DMS114 treated with DMSO at 0.1 percent for 48 hours (cell line): ENCODE data around the gene RPTOR.

ENCODE experiments used
- DNase-seq: peaks from one replicate; lab custom pipeline; 2025; ENCODE audit not compliant: unreplicated experiment; lab: John Stamatoyannopoulos, UW

The RPTOR gene

DNA sequence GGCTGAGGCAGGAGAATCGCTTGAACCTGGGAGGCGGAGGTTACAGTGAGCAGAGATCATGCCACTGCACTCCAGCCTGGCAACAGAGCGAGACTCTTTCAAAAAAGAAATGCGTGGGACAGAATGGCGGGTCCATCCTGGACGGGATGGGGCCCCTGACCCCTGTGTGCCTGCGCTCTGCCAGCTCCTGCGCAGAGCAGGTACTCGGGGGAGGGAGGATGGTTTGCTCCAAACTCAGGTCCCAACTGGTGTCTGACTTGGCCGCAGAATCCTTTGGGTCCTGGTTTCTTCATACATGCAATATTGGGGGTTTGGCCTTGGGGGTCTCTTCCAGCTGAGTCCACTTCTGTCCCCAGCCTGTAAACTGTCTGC lies 457.4 kb downstream of the RPTOR start:
- DNase-seq, result no peak

DNA sequence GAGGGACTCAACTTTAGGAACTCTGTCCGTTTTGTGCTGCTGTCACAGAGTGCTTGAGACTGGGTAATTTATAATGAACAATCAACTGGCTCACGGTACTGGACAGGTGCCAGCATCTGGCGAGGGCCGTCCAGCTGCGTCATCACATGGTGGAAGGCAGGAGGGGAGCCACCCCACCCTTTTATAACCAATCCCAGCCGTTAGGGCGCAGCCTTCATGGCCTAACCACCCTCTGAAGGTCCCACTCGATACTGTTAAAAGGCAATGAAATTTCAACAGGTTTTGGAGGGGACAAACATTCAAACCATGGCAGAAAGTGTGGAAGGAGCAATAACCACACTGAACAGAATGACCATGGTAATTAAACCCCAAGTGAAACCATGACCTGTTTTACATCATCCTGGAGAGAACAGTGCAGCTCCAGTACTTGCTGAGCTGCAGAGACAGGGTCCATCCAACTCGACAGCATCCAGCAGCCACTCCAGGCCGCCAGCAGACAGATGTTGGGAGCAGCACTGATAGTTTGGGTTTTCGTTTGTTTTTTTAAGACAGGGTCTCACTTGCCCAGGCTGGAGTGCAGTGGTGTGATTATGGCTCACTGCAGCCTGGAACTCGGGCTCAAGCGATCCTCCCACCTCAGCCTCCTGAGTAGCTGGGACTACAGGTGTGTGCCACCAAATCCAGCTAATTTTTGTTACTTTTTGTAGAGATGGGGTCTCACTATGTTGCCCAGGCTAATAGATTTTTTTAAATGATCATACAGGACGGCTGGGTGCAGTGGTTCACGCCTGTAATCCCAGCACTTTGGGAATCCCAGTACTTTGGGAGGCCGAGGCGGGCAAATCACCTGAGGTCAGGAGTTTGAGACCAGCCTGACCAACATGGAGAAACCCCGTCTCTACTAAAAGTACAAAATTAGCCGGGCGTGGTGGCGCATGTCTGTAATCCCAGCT lies 458.0 kb downstream of the RPTOR start:
- no peak for DNase-seq

DNA sequence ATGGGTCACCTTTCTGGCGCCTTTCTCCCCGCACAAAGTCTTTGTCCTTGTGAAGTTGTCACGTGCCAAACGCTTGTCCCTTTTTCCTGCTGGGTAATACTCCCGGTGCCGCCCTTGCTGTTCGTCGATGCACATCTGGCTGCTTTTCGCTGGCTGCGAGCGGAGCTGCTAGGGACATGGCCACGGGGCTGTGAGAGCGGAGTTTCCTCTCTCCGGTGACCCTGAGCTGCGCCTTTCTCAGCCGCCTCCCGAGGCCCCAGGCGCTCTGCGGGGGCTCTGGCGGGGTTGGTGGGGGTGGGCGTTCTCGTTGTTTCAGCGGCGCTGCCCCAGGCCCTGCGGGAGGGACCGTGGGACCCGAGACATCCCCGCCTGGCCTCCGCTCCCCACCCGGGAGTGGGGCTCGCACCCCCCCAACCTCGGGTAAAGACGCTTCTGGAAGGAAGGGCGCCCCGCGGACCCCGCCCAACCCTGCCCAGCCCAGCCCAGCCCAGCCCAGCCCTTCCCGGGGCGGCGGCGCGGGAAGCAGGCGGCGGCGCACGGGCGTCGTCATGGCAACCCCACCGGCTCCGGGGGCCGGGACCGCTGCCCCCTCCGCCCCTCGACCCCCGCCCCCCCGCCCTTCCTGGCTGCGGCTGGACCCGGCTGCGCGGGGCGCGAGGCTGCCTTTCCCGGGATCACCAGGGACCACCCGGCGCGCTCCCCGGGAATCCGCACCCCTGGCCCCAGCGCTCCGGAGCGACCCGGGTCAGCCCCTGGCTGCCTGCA lies 459.3 kb downstream of the RPTOR start:
- no peak for DNase-seq

DNA sequence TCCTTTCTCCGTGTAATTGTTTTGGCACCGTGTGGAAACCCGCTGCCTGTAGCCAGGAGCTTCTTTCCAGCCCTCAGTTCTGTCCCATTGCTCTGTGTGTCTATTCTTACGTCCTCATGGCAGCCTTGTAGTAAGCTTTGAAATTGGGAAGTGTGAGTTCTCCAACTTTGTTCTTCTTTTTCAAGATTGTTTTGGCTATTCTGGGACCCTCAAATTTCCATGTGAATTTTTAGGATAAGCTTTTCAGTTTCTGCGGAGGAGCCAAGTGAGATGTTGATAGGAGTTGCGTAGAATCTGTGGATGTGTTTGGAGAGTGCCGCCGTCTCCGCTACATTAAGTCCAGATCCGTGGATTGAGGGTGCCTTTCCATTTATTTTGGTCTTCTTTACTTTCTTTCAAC lies 462.3 kb downstream of the RPTOR start:
- no peak for DNase-seq

DNA sequence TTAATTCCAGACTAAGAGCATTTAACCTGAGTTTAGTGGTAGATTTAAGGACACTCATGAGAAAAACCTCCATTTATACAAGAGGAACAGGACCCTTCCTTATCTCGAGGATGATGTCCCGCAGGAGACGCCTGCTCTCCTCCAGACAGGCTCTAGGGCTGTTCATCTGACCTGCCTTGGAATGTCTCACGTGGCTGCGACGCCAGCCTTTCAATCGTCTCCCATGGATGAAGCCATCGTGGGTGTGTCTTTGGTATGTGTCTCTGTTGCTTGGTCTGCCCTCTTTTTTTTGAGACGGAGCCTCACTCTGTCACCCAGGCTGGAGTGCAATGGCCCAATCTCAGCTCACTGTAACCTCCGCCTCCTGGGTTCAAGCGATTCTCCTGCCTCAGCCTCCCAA lies 463.5 kb downstream of the RPTOR start:
- DNase-seq, result no peak

DNA sequence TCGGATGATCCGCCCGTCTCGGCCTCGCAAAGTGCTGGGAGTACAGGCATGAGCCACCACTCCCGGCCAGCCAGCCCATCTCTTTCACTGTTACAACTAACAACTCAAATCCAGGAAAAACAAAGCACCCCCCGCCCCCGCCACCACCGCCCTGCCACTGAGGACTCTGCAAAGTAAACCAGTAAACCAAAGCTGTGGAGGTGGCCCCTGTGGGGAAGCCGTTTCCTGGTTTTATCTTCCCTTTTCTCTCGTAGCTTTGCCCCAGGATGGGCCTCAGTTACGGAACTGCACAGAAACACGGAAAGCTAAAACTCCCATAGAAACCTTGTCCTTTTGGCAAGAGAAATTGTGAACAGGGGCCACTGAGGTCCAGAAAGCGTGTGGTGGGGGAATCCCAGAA lies 464.5 kb downstream of the RPTOR start:
- no peak for DNase-seq

DNA sequence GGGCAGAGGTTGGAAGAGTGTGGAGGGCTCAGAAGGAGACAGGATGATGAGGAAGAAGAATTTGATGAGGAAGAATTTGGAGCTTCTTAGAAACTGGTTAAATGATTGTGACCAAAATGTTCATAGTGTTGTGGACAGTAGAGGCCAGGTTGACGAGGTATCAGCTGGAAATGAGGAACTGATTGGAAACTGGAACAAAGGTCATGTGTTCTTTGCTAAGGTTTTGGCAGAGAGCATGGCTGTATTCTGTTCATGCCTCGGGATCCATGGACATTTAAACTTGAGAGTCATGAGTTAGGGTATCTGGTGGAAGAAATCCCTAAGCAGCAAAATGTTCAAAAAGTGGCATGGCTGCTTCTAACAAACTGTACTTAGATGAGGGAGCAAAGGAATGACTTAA lies 466.3 kb downstream of the RPTOR start:
- no peak for DNase-seq

DNA sequence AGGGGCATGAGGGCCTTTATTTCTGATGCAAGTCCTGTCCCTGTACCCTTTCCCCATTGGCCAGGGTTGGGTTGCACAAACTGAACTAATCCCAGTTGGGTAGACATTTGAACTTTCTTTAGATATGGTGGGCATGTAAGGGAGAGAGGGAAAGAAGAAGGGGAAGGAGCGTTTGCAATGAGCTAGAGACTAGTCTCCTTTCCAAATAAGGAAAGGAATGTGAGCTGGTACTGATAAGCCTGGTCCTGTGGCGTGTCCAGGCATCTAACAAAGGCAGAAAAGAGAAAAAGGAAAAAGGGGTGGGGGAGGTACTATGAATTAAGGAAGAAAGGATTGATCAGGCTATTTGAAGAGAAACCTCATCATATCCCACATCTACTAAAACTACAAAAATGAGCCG lies 467.3 kb downstream of the RPTOR start:
- DNase-seq, result no peak

DNA sequence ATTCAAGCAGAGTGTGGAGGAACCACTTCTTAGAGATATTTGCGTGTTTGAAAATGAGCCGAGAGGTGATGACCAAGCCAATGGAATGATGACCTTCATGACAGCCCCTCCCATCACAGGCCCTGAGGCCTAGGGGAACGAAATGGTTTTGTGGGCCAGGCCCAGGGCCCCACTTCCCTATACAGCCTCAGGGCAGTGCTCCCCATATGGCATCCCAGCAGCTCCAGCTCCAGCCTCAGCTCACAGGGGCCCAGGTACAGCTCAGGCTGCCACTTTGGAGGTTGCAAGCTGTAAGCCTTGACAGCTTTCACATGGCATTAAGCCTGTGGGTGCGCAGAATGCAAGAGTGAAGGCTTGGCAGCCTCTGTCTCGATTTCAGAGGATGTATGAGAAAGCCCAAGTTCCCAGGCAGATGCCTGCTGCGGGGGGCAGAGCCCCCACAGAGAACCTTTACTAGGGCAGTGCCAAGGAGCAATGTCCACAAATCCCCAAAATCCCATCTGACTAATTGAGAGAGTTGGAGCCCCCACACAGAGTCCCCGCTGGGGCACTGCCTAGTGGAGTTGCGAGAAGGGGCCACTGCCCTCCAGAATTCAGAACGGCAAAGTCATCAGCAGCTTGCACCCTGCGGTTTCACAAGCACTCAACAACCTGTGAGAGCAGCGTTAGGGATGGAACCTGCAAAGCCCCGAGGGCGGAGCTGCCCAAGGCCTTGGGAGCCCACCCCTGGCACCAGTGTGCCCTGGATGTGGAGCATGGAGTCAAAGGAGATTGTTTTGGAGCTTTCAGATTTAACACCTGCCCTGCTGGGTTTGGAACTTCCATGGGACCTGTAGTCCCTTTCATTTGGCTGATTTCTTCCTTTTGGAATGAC lies 468.2 kb downstream of the RPTOR start:
- DNase-seq, result no peak

DNA sequence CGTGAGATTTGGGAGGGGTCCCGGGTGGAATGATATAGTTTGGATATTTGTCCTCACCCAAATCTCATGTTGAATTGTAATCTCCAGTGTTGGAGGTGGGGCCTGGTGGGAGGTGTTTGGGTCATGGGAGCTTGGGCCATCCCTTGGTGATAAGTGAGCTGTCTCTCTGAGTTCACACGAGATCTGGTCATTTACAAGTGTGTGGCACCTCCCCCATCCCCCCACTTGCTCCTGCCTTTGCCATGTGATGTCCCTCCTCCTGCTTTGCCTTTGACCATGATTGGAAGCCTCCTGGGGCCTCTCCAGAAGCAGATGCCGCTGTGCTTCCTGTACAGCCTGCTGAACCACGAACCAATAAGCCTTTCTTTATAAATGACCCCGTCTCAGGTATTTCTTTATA lies 469.0 kb downstream of the RPTOR start:
- no peak for DNase-seq

DNA sequence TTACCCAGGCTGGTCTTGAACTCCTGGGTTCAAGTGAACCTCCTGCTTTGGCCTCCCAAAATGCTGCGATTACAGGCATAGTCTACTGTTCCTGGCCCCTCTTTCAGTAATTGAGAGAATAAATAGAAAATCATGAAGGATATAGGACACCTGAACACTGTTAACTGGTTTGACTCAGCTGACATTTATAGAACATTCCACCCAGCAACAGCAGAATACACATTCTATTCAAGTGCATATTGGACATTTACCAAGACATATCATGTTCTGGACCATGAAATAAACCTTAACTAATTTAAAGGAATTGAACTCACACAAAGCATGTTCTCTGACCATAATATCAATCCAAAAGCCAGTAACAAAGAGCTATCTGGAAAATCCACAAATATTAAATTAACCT lies 470.5 kb downstream of the RPTOR start:
- DNase-seq, result no peak
